ENCODE data around the gene PLEKHA6. TPM values are rescaled to one million over a fixed set of nuclear protein-coding genes. Genes with fewer than 3 reads are reported as not detected.

PLEKHA6 gene
- total and polyA plus RNA-seq, 2 donors (not counting 1 experiment from before 2014, with no cell fraction given), result 0.31 to 0.47 TPM

- Histone ChIP-seq H3K27ac (ENCODE audit: low read length in 2 of 2) (no peak overlapping the region), H3K9me3 (ENCODE audit: control extremely low read depth in 1 of 3, control insufficient read depth in 2 of 3, insufficient read depth in 1 of 3, low read length in 2 of 3) (no peaks in the 10 kb centered on the region), H3K27me3 (replicated peaks in 1 of 4; ENCODE audit: control extremely low read depth in 1 of 4, control insufficient read depth in 3 of 4, insufficient read depth in 4 of 4, low read length in 3 of 4) (peaks cover 0 to 3% (median 0%) of the 10 kb centered on the region in 4 experiments), H2AFZ (ENCODE audit: insufficient read depth, low read depth, low read length, poor library complexity, severe bottlenecking) (no peak overlapping the region), H4K20me1 (ENCODE audit: control insufficient read depth, insufficient read depth, low read length, poor library complexity, severe bottlenecking) (no peaks in the 10 kb centered on the region), H3K4me2 (replicated peaks; ENCODE audit: low read depth, low read length, poor library complexity, severe bottlenecking) (no peak overlapping the region), H3K9ac (ENCODE audit: low read length) (no peak overlapping the region), H3K4me1 (ENCODE audit: control insufficient read depth in 2 of 2, insufficient read depth in 2 of 2, low read length in 2 of 2) (no peaks in the 10 kb centered on the region), H3K4me3 (ENCODE audit: control extremely low read depth in 1 of 5, extremely low read depth in 1 of 5, insufficient read depth in 1 of 5, low read depth in 2 of 5, low read length in 4 of 5) (no peak overlapping the region), H3K79me2 (ENCODE audit: control insufficient read depth, insufficient read depth, low read length) (no peaks in the 10 kb centered on the region), H3K36me3 (replicated peaks in 1 of 2; ENCODE audit: control extremely low read depth in 1 of 2, control insufficient read depth in 1 of 2, extremely low read depth in 1 of 2, insufficient read depth in 2 of 2, low read length in 1 of 2) (no peaks in the 10 kb centered on the region)
- CTCF ChIA-PET, result no interaction called here
- H3K4me3 Mint-ChIP-seq, result no peak overlapping the region
- ATAC-seq (ENCODE audit: low read depth) (no peak), DNase-seq (no peak)
- no peak overlapping the region for H3K27ac Mint-ChIP-seq
- intact Hi-C loops (cut with micrococcal nuclease), result no loop called here
- H3K27me3 Mint-ChIP-seq, result peaks cover 28% of the 10 kb centered on the region
- no peaks in the 10 kb centered on the region for H3K4me1 Mint-ChIP-seq
- TF ChIP-seq EZH2 (IDR thresholded peaks at IDR 0.05; ENCODE audit: borderline replicate concordance, insufficient read depth, low read depth, low read length, poor library complexity, severe bottlenecking) (no peak), CTCF (IDR thresholded peaks at IDR 0.05) (no peak)
- WGBS (ENCODE audit: insufficient coverage), result 77% methylated on average over 11 of the region's 12 CpGs
- H3K9me3 Mint-ChIP-seq (ENCODE audit: insufficient read depth), result no peaks in the 10 kb centered on the region
- POLR2A ChIA-PET, result no interaction called here
Measured at GRCh38 chr1:204250428-204251030, 109.2 kb downstream of the PLEKHA6 start.

- CTCF ChIA-PET, result no interaction called here
- no peaks in the 10 kb centered on the region for H3K79me2 ChIP-seq (ENCODE audit: control insufficient read depth, insufficient read depth, low read length)
- intact Hi-C loops (cut with micrococcal nuclease), result no loop called here
- no peak overlapping the region for H3K27ac ChIP-seq (ENCODE audit: low read length in 2 of 2)
- no peaks in the 10 kb centered on the region for H3K4me1 Mint-ChIP-seq
- no peak overlapping the region for H3K4me3 Mint-ChIP-seq
- DNase-seq, result no peak
- 93% methylated on average over 7 of the region's 7 CpGs for WGBS (ENCODE audit: insufficient coverage)
- peaks cover 24% of the 10 kb centered on the region for H3K27me3 Mint-ChIP-seq
- no peak overlapping the region for H2AFZ ChIP-seq (ENCODE audit: insufficient read depth, low read depth, low read length, poor library complexity, severe bottlenecking)
- peaks cover 0 to 3% (median 0%) of the 10 kb centered on the region in 4 experiments for H3K27me3 ChIP-seq (replicated peaks in 1 of 4; ENCODE audit: control extremely low read depth in 1 of 4, control insufficient read depth in 3 of 4, insufficient read depth in 4 of 4, low read length in 3 of 4)
- no peak overlapping the region for H3K9ac ChIP-seq (ENCODE audit: low read length)
- no peak overlapping the region for H3K27ac Mint-ChIP-seq
- H3K4me2 ChIP-seq (replicated peaks; ENCODE audit: low read depth, low read length, poor library complexity, severe bottlenecking), result no peak overlapping the region
- H3K4me3 ChIP-seq (ENCODE audit: control extremely low read depth in 1 of 5, extremely low read depth in 1 of 5, insufficient read depth in 1 of 5, low read depth in 2 of 5, low read length in 4 of 5), result no peak overlapping the region
- TF ChIP-seq EZH2 (IDR thresholded peaks at IDR 0.05; ENCODE audit: borderline replicate concordance, insufficient read depth, low read depth, low read length, poor library complexity, severe bottlenecking) (no peak), CTCF (IDR thresholded peaks at IDR 0.05) (no peak)
- H3K36me3 ChIP-seq (replicated peaks in 1 of 2; ENCODE audit: control extremely low read depth in 1 of 2, control insufficient read depth in 1 of 2, extremely low read depth in 1 of 2, insufficient read depth in 2 of 2, low read length in 1 of 2), result no peaks in the 10 kb centered on the region
- no peaks in the 10 kb centered on the region for H3K9me3 Mint-ChIP-seq (ENCODE audit: insufficient read depth)
- POLR2A ChIA-PET, result no interaction called here
- no peaks in the 10 kb centered on the region for H3K9me3 ChIP-seq (ENCODE audit: control extremely low read depth in 1 of 3, control insufficient read depth in 2 of 3, insufficient read depth in 1 of 3, low read length in 2 of 3)
- no peaks in the 10 kb centered on the region for H3K4me1 ChIP-seq (ENCODE audit: control insufficient read depth in 2 of 2, insufficient read depth in 2 of 2, low read length in 2 of 2)
- H4K20me1 ChIP-seq (ENCODE audit: control insufficient read depth, insufficient read depth, low read length, poor library complexity, severe bottlenecking), result no peaks in the 10 kb centered on the region
- ATAC-seq (ENCODE audit: low read depth), result no peak
Measured at GRCh38 chr1:204249736-204250427, 109.8 kb downstream of the PLEKHA6 start.
